Esophagus (tissue), 2 donors: Measurements from ENCODE around the gene CUX1. TPM values are rescaled to one million over a fixed set of nuclear protein-coding genes. Genes with fewer than 3 reads are reported as not detected.
"Not testable (repeated sequence)": the region's sequence is repeated elsewhere in the genome, so short reads cannot be mapped to it uniquely, and the experiment has no call there.

Source experiments
- H3K27ac ChIP-seq, 2 donors: one replicate each; pipeline ENCODE4 v1.5.1; 2013; ENCODE audit warnings: low read depth in 2 of 2, mild to moderate bottlenecking in 2 of 2, inconsistent platforms in 1 of 2, low read length in 1 of 2, moderate library complexity in 1 of 2
- H3K27me3 ChIP-seq, 2 donors: one replicate each; pipeline ENCODE4 v1.6.1; 2013; ENCODE audit warnings: low read length in 2 of 2, control low read depth in 1 of 2, mild to moderate bottlenecking in 1 of 2; ENCODE audit not compliant: insufficient read depth in 2 of 2, control insufficient read depth in 1 of 2
- H3K36me3 ChIP-seq, 2 donors: one replicate each; pipeline ENCODE4 v1.6.1; 2013; ENCODE audit warnings: low read length in 1 of 2; ENCODE audit not compliant: control insufficient read depth in 2 of 2, insufficient read depth in 2 of 2
- H3K4me1 ChIP-seq, 2 donors: one replicate each; pipeline ENCODE4 v1.6.1; 2013; ENCODE audit warnings: low read length in 1 of 2; ENCODE audit not compliant: control insufficient read depth in 2 of 2, insufficient read depth in 2 of 2
- H3K4me3 ChIP-seq, 2 donors: one replicate each; pipeline ENCODE4 v1.5.1; 2013; ENCODE audit warnings: low read length in 2 of 2, mild to moderate bottlenecking in 2 of 2, low read depth in 1 of 2, moderate library complexity in 1 of 2
- H3K9me3 ChIP-seq, 2 donors: one replicate each; pipeline ENCODE4 v1.6.1; 2013; ENCODE audit warnings: mild to moderate bottlenecking in 2 of 2, low read depth in 1 of 2, low read length in 1 of 2, moderate library complexity in 1 of 2; ENCODE audit not compliant: control insufficient read depth in 2 of 2, insufficient read depth in 1 of 2
- WGBS, 2 donors: extraction: QIAGEN DNeasy Blood & Tissue Kit; methylation state at CpG; one replicate each; pipeline ENCODE4 v1.1.7; 2013; 5-methylcytosine and 5-hydroxymethylcytosine counted together
- polyA plus RNA-seq, 2 donors: library from polyadenylated mRNA; stranded (reverse); fragments of 200-250 nt; gene quantifications; one replicate each; pipeline ENCODE4 v1.2.3, GENCODE V29; 2013
- donor health status: healthy with polysubstance abuse.
- donor health status: Bipolar disorder and iron deficiency.

The CUX1 gene
- polyA plus RNA-seq, 2 donors, result 19.6 to 21.7 TPM

DNA sequence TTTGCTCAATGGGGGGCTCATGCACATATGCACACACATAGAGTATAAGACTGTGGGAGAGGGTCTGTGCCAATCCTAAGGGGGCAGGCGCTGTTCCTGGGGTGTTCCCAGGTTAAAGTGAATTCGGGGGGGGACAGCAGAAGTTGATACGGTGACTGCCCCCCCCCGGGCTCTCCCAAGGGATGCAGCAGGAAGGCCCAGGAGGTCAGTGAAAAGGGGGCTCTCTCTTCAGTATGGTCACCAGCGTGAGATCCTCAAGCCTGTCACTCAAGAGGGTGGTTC, 506.4 kb downstream of the CUX1 start:
- Histone ChIP-seq H3K4me1 (peaks cover 0 to 7% of the 10 kb centered on the region in 2 donors), H3K27me3 (no peaks in the 10 kb centered on the region)
- WGBS, 2 donors, result 85 to 86% methylated on average over 5 of the region's 5 CpGs

GRCh38 chr7:102325106-102325505, 507.7 kb downstream of the CUX1 start:
- not testable (repeated sequence) for H3K4me3 ChIP-seq, H3K27ac ChIP-seq, H3K27me3 ChIP-seq, H3K9me3 ChIP-seq, H3K36me3 ChIP-seq, H3K4me1 ChIP-seq
- whole genome bisulfite sequencing, 2 donors, result 86 to 89% methylated on average over 11 of the region's 11 CpGs

More for the DNA sequence above, 506.4 kb downstream of the CUX1 start:
- Histone ChIP-seq H3K36me3 (no peaks in the 10 kb centered on the region), H3K27ac (no peak overlapping the region), H3K9me3 (peaks cover 0 to 2% of the 10 kb centered on the region in 2 donors), H3K4me3 (no peak overlapping the region)

DNA sequence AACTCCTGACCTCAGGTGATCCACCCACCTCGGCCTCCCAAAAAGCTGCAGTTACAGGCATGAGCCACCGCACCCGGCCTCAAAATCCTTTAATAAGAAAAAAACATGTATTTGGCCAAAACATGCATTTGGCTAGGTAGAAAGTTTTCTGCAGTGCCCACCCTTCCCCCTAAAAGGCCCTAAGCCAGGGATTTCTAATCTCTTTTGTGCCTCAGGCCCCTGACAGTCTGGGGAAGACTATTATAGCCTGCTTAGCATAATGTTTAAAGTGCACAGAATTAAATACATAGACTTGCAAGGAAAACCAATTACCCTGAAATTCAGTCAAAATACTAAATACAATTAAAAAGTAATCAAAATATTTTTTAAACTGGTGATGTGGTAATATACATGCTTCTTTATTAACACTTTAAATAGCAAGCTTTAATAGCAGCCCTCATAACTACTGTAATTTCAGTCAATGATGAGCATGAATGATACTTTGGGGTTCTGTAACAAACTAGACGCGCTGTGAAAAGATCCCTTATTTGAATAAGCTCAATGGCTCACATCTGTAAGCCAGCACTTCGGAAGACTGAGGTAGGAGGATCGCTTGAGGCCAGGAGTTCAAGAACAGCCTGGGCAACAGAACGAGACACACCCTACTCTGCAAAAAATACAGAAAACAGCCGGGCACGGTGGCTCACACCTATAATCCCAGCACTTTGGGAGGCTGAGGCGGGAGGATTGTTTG, 508.9 kb downstream of the CUX1 start:
- no peaks in the 10 kb centered on the region for H3K36me3 ChIP-seq
- H3K27ac ChIP-seq, result no peak overlapping the region
- H3K9me3 ChIP-seq, result peaks cover 0 to 2% of the 10 kb centered on the region in 2 donors
- H3K4me1 ChIP-seq, result no peaks in the 10 kb centered on the region
- H3K4me3 ChIP-seq, result no peak overlapping the region
- no peaks in the 10 kb centered on the region for H3K27me3 ChIP-seq
- 78 to 82% methylated on average over 11 of the region's 11 CpGs for WGBS, 2 donors

DNA sequence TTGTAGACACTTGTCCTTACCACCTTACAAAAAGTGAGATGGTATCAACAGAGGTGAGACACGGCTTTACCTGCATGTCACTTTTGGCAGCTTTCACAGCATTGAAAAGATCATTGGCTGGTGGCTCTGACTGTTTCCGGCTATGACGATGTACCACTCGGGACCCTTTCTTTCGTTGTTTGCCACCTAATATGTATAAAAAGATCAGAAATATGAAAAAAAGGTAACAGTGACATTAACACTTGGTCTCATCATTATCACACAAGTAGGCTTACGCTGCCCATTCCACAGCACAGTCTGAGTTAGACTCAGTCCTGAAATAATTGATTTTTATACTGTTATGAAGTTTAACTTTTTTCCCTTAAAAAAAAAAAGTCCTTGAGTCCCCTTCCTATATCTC, 509.8 kb downstream of the CUX1 start:
- not testable (repeated sequence) for H3K9me3 ChIP-seq, H3K4me3 ChIP-seq, H3K4me1 ChIP-seq, H3K36me3 ChIP-seq, H3K27ac ChIP-seq, H3K27me3 ChIP-seq
- 72 to 80% methylated on average over 6 of the region's 6 CpGs for WGBS, 2 donors

DNA sequence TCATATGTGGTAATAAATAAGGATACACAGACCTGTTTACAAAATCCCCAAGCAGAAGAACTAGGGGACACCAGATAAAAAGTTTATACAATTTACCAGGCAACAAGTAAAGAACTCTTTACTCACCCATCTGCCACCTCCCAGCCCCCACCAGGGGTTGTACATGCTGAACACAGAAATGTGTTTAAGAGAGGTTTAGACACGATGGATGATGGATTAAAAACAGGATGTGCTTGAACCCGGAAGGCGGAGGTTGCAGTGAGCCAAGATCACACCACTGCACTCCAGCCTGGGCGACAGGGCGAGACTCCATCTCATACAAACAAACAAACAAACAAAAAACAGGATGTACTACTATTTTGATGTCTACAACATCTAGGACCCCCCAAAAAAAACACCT, 511.4 kb downstream of the CUX1 start:
- H3K36me3 ChIP-seq, H3K27ac ChIP-seq, H3K27me3 ChIP-seq, H3K9me3 ChIP-seq, H3K4me3 ChIP-seq, H3K4me1 ChIP-seq: not testable (repeated sequence)
- WGBS, 2 donors, result 65 to 79% methylated on average over 3 to 4 of the region's 5 CpGs

GRCh38 chr7:102329366-102329765, 511.9 kb downstream of the CUX1 start:
- H3K9me3 ChIP-seq, H3K27me3 ChIP-seq, H3K4me1 ChIP-seq, H3K27ac ChIP-seq, H3K36me3 ChIP-seq, H3K4me3 ChIP-seq: not testable (repeated sequence)
- whole genome bisulfite sequencing, 2 donors, result 67 to 75% methylated on average over 8 to 9 of the region's 9 CpGs

DNA sequence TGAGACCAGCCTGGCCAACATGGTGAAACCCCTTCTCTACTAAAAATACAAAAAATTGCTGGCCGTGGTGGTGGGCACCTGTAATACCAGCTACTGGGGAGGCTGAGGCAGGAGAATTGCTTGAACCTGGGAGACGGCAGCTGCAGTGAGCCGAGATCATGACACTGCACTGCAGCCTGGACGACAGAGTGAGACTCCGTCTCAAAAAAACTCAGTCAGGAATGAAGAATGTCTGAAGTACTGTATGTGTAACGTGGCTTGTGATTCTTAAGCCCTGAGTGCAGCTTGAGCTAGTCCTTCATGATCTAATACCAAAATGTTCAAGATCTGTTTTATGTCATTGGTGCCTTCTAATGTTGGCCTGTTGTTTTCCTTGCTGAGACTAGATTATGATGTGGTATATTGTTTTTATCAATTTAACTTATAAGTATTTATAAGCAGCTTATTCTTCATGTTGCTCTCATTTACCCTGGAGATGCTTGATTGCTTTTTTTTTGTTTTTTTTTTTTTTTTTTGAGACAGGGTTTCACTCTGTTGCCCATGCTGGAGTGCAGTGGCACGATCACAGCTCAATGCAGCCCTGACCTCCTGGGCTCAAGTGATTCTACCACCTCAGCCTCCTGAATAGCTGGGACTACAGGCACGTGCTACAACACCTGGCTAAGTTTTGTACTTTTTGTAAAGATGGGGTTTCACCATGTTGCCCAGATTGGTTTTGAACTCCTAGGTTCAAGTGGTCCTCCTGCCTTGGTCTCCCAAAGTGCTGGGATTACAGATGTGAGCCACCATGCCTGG, 513.4 kb downstream of the CUX1 start:
- not testable (repeated sequence) for H3K36me3 ChIP-seq, H3K4me1 ChIP-seq, H3K9me3 ChIP-seq, H3K27me3 ChIP-seq, H3K4me3 ChIP-seq, H3K27ac ChIP-seq
- WGBS, 2 donors, result 85 to 88% methylated on average over 8 of the region's 8 CpGs

Other genes starting within 250 kb of the CUX1 start
- gene MYL10, start 188.3 kb upstream of the CUX1 start, polyA plus RNA-seq, result not detected